A549 (cell line): ENCODE data around the gene NUP210. TPM values are rescaled to one million over a fixed set of nuclear protein-coding genes. Genes with fewer than 3 reads are reported as not detected.
A peak's percentile ranks its signal among the peaks of the same experiment; 100 is the strongest.

Source experiments
- ATAC-seq, 2 experiments: fragments of 200-7000 bp in 1 of 2; fragments of >200 bp in 1 of 2; cut with Nextera tagmentation in 1 of 2; cut with Tn5 transposase in 1 of 2; 3 replicates each; pipeline versions ENCODE4 v1.8.0 to v1.9.1; 2018 to 2020; ENCODE audit warnings: mild to moderate bottlenecking in 1 of 2, moderate library complexity in 1 of 2
- CTCF ChIA-PET: fragments of 300-600 bp; sonication (Branson Sonifier 250); formaldehyde crosslinking; extraction: SDS; loops from one replicate; lab custom pipeline; 2021; ENCODE audit warnings: antibody characterized with exemption, inconsistent platforms; lab: Yijun Ruan, JAX
- POLR2A ChIA-PET: fragments of 350-600 bp; formaldehyde crosslinking; extraction: SDS; loops from one replicate; lab custom pipeline; 2021; ENCODE audit warnings: antibody characterized with exemption, inconsistent platforms; lab: Yijun Ruan, JAX
- DNase-seq, 2 experiments: peaks; one replicate each; pipeline versions ENCODE4 v3.0.0 to v3.0.0-alpha.2; 2011 to 2016; ENCODE audit warnings: low read depth in 1 of 2, low spot score in 1 of 2
- FAIRE-seq: peaks from 2 replicates; lab custom pipeline; 2011; peaks lifted over from hg19 to GRCh38; lab: Jason Lieb, UNC
- H3K27ac ChIP-seq, 2 experiments: fragments of >200 bp; sonication (Bioruptor Twin); formaldehyde crosslinking; 3 replicates each; pipeline ENCODE4 v1.5.1; 2016 to 2017
- H3K4me1 ChIP-seq: fragments of >200 bp; sonication (Bioruptor Twin); formaldehyde crosslinking; 3 replicates; pipeline ENCODE4 v1.6.1; 2016
- H3K4me2 ChIP-seq: fragments of >200 bp; sonication (Bioruptor Twin); formaldehyde crosslinking; 3 replicates; pipeline ENCODE4 v1.6.1; 2016
- H3K4me3 ChIP-seq: fragments of >200 bp; sonication (Bioruptor Twin); formaldehyde crosslinking; 3 replicates; pipeline ENCODE4 v1.5.1; 2016
- H3K9me3 ChIP-seq: fragments of >200 bp; sonication (Bioruptor Twin); formaldehyde crosslinking; 3 replicates; pipeline ENCODE4 v1.6.1; 2016
- BHLHE40 ChIP-seq: IDR thresholded peaks from 2 replicates; pipeline ENCODE4 v1.6.1; 2012; ENCODE audit warnings: low read depth, low read length, inconsistent platforms
- CBX8 ChIP-seq: fragments of 200-600 bp; sonication (generic); IDR thresholded peaks from 2 replicates; pipeline ENCODE4 v1.6.1; 2016
- CEBPB ChIP-seq, 2 experiments: fragments of >200 bp in 1 of 2; sonication (Bioruptor Twin) in 1 of 2; formaldehyde crosslinking in 1 of 2; IDR thresholded peaks; 2 replicates each; pipeline ENCODE4 v1.6.1; 2012 to 2016
- EP300 ChIP-seq, 2 experiments: fragments of >200 bp; sonication (Bioruptor Twin); formaldehyde crosslinking; IDR thresholded peaks; 2 replicates in 1 of 2; 3 replicates in 1 of 2; pipeline ENCODE4 v1.6.1; 2016 to 2017
- FOSB ChIP-seq: fragments of 250-450 bp; sonication (Bioruptor Pico); IDR thresholded peaks from 2 replicates; pipeline ENCODE4 v1.5.0; 2020; ENCODE audit warnings: mild to moderate bottlenecking, moderate library complexity
- FOXS1 ChIP-seq: fragments of 250-450 bp; sonication (Bioruptor Pico); IDR thresholded peaks from 2 replicates; pipeline ENCODE4 v1.5.0; 2020; ENCODE audit warnings: mild to moderate bottlenecking, moderate library complexity
- GATA3 ChIP-seq: IDR thresholded peaks from 2 replicates; pipeline ENCODE4 v1.6.1; 2012; ENCODE audit warnings: borderline replicate concordance
- JUN ChIP-seq, 2 experiments: fragments of >200 bp; sonication (Bioruptor Twin); formaldehyde crosslinking; IDR thresholded peaks; 2 replicates in 1 of 2; 3 replicates in 1 of 2; pipeline ENCODE4 v1.6.1; 2016 to 2017
- MAZ ChIP-seq: fragments of 150-350 bp; IDR thresholded peaks from 2 replicates; pipeline ENCODE4 v1.6.1; 2014; ENCODE audit warnings: antibody characterized with exemption, low read depth, low read length, borderline replicate concordance
- MYC ChIP-seq: IDR thresholded peaks from 2 replicates; pipeline ENCODE4 v1.6.1; 2012; ENCODE audit warnings: mild to moderate bottlenecking, inconsistent platforms, low read length, improper control_type of control experiment, borderline replicate concordance
- NPAS2 ChIP-seq: fragments of 250-450 bp; sonication (Bioruptor Pico); IDR thresholded peaks from 2 replicates; pipeline ENCODE4 v1.8.0; 2022; ENCODE audit warnings: mild to moderate bottlenecking, moderate library complexity, borderline replicate concordance
- NR3C1 ChIP-seq: fragments of >200 bp; sonication (Bioruptor Twin); formaldehyde crosslinking; IDR thresholded peaks from 3 replicates; pipeline ENCODE4 v1.6.1; 2017
- RAD21 ChIP-seq, 2 experiments: fragments of >200 bp in 1 of 2; sonication (Bioruptor Twin) in 1 of 2; formaldehyde crosslinking in 1 of 2; IDR thresholded peaks in 1 of 2; conservative IDR thresholded peaks in 1 of 2; 2 replicates in 1 of 2; 3 replicates in 1 of 2; pipeline ENCODE4 v1.6.1; 2012 to 2018; ENCODE audit warnings: inconsistent platforms in 1 of 2
- RARB ChIP-seq: fragments of 250-450 bp; sonication (Bioruptor Pico); IDR thresholded peaks from 2 replicates; pipeline ENCODE4 v1.8.0; 2021; ENCODE audit warnings: mild to moderate bottlenecking, moderate library complexity
- SMC3 ChIP-seq: fragments of >200 bp; sonication (Bioruptor Twin); formaldehyde crosslinking; IDR thresholded peaks from 3 replicates; pipeline ENCODE4 v1.6.1; 2018; ENCODE audit warnings: inconsistent platforms
- ZFP36 ChIP-seq: fragments of 450-650 bp; IDR thresholded peaks from 2 replicates; pipeline ENCODE4 v1.6.1; 2014; ENCODE audit warnings: borderline replicate concordance; ENCODE audit not compliant: partially characterized antibody
- ZNF302 ChIP-seq: fragments of 250-450 bp; sonication (Bioruptor Pico); IDR thresholded peaks from 2 replicates; pipeline ENCODE4 v1.9.0; 2021; ENCODE audit warnings: inconsistent platforms, mild to moderate bottlenecking, moderate library complexity
- WGBS: methylation state at CpG from one replicate; pipeline ENCODE4 v1.1.6; 2017; ENCODE audit errors: missing lambda C conversion rate; 5-methylcytosine and 5-hydroxymethylcytosine counted together
- polyA plus RNA-seq, 4 experiments: library from polyadenylated mRNA; depleted of rRNA in 3 of 4; stranded (reverse); fragments of >200 nt; fragmentation: RNase III in 1 of 4; extraction: RNeasy Plus Mini Kit Qiagen cat#74134 plus additional on column Dnase treatment in 1 of 4; gene quantifications; 2 replicates in 3 of 4; 3 replicates in 1 of 4; pipeline ENCODE4 v1.2.3, GENCODE V29; 2011 to 2017
- TF ChIP-seq, protein P1 (sequence below): fragments of 200-600 bp; sonication (generic); IDR thresholded peaks from 2 replicates; pipeline ENCODE4 v1.6.1; 2016; ENCODE audit warnings: antibody characterized with exemption, mild to moderate bottlenecking, moderate library complexity
- TF ChIP-seq, protein P2 (sequence below): fragments of >200 bp; sonication (Bioruptor Twin); formaldehyde crosslinking; IDR thresholded peaks from 3 replicates; pipeline ENCODE4 v1.5.1; 2016

The NUP210 gene
- polyA plus RNA-seq, 2 of the 4 experiments (the other 2 are of a cell fraction) = 25.7 to 28.1 TPM

DNA sequence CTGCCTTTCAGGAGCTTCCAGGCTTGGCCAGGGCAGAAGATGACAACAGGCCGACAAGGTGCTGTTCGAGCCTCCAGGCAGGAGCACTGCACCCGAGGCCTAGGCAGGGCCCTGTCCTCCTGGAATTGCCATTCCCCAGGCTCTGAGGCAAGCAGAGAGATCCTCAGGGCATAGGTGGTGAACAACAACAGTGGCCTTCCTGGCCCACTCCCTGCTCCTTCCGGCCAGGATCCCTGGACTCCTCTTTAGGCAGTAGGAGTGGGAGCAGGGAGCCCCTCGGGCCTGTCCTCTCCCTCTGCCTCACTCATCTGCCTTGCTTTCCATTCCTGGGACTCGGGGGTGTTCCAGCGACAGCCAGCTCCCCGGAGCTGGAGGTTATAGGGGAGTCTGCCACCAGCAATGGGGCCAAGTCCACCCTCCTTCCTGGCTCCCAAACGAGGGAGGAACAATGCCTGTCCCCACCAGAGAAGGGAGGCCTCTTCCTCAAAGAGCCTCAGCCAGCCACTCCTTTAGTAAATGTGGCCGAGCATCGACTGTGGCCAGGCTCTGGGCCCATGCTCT lies 135.0 kb downstream of the NUP210 start (continued):
- TF ChIP-seq, protein P1, sequence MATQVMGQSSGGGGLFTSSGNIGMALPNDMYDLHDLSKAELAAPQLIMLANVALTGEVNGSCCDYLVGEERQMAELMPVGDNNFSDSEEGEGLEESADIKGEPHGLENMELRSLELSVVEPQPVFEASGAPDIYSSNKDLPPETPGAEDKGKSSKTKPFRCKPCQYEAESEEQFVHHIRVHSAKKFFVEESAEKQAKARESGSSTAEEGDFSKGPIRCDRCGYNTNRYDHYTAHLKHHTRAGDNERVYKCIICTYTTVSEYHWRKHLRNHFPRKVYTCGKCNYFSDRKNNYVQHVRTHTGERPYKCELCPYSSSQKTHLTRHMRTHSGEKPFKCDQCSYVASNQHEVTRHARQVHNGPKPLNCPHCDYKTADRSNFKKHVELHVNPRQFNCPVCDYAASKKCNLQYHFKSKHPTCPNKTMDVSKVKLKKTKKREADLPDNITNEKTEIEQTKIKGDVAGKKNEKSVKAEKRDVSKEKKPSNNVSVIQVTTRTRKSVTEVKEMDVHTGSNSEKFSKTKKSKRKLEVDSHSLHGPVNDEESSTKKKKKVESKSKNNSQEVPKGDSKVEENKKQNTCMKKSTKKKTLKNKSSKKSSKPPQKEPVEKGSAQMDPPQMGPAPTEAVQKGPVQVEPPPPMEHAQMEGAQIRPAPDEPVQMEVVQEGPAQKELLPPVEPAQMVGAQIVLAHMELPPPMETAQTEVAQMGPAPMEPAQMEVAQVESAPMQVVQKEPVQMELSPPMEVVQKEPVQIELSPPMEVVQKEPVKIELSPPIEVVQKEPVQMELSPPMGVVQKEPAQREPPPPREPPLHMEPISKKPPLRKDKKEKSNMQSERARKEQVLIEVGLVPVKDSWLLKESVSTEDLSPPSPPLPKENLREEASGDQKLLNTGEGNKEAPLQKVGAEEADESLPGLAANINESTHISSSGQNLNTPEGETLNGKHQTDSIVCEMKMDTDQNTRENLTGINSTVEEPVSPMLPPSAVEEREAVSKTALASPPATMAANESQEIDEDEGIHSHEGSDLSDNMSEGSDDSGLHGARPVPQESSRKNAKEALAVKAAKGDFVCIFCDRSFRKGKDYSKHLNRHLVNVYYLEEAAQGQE = no peak

DNA sequence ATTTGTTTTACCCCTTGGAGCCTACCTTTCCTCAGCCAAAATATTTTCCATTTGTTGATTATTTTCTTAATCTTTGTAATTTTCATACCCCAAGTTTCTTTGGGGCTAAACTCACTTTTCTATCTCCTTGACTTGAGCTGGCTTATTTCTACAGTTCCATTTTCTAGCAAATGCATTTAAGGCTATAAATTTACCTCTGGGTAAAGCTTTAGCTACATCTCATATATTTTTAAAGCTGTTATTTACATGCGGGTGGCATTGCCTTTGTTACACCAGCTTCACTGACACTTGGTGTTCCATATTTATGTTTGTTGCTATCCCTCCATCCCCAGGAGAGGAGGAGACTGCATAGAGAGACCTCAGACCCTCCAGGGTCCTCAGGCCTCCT lies 136.3 kb downstream of the NUP210 start:
- ChIA-PET POLR2A (no interaction called here), CTCF (interaction anchor here (0.6 to 6.0 kb wide), 30 partner anchors 7 to 363 kb away, joined by 3 to 36 read pairs (median 4); no protein-coding TSS in a partner anchor)
- no peak for FAIRE-seq
- DNase-seq = no peak
- no peak for ATAC-seq
- H3K4me1 ChIP-seq = peaks cover 6% of the 10 kb centered on the region; the same call in 1 of the 3 replicates
- TF ChIP-seq FOSB (no peak), ZFP36 (no peak), MYC (no peak), MAZ (no peak), GATA3 (no peak), JUN (IDR thresholded peaks at IDR 0.05) (no peak), NPAS2 (CRISPR knock-in tag) (no peak)
- H3K27ac ChIP-seq = no peak overlapping the region
- WGBS = 92% methylated on average over 1 of the region's 1 CpG
- peak overlapping the region; percentile 100 for H3K4me2 ChIP-seq
- peak overlapping the region; percentile 83 for H3K4me3 ChIP-seq
- H3K9me3 ChIP-seq = peaks cover 39% of the 10 kb centered on the region

DNA sequence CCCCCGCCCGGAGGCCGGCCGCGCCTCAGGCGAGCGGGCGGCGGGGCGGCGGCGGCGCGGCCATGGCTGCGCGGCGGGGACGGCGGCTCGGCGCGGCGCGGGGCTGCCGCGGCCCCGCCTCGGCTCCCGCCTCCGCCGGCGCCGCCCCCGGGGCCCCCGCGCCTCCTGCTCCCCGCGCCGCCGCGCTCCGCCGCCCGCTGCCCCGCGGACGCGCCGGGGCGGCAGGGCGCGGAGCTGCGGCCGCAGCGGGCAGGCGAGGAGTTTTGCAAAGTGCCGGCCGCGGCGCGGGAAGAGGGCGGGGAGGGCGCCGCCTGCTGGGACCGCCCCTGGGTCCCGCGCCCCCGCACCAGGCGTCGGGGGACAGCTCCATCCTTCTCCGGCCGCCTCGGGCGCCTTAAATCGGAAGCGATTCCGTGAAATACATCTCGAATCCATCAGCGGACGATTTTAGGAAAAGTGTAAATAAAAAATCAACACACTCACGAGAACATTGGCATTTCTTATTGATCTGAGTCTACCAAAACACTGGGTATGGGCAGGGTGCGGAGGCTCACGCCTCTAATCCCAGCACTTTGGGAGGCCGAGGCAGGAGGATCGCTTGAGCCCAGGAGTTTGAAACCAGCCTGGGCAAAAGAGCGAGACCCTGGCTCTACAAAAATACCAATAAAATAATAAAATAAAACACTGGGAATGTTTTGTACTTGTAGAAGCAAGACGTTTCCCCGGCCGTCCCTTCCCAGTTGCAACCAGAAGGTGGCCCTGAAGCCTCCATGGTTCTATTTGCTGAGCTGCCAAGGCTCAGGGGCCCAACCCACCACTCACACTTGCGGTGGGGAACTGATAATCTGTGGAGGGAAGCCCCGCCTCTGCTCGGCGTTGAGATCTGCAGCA lies 136.9 kb downstream of the NUP210 start:
- peak overlapping the region; percentile 83 for H3K4me3 ChIP-seq
- TF ChIP-seq RARB (CRISPR knock-in tag) (no peak), FOXS1 (CRISPR knock-in tag) (no peak), CBX8 (no peak), BHLHE40 (no peak), EP300 (IDR thresholded peaks at IDR 0.05) (no peak), CEBPB (IDR thresholded peaks at IDR 0.05) (no peak), NR3C1 (no peak), FOSB (0 out of 2 replicates have a peak, but pooled peaks have one; percentile 52), SMC3 (peak; percentile 28; the same call in 2 of the 3 replicates), GATA3 (no peak), ZNF302 (CRISPR knock-in tag) (no peak), RAD21 (conservative IDR thresholded peaks at IDR 0.05 in 1 of 2, IDR thresholded peaks at IDR 0.05 in 1 of 2) (peak; percentile 27 to 38; a peak in 3 of 5 replicates), JUN (IDR thresholded peaks at IDR 0.05) (no peak)
- TF ChIP-seq, protein P2, sequence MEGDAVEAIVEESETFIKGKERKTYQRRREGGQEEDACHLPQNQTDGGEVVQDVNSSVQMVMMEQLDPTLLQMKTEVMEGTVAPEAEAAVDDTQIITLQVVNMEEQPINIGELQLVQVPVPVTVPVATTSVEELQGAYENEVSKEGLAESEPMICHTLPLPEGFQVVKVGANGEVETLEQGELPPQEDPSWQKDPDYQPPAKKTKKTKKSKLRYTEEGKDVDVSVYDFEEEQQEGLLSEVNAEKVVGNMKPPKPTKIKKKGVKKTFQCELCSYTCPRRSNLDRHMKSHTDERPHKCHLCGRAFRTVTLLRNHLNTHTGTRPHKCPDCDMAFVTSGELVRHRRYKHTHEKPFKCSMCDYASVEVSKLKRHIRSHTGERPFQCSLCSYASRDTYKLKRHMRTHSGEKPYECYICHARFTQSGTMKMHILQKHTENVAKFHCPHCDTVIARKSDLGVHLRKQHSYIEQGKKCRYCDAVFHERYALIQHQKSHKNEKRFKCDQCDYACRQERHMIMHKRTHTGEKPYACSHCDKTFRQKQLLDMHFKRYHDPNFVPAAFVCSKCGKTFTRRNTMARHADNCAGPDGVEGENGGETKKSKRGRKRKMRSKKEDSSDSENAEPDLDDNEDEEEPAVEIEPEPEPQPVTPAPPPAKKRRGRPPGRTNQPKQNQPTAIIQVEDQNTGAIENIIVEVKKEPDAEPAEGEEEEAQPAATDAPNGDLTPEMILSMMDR = peak; percentile 32; the same call in 2 of the 3 replicates
- H3K27ac ChIP-seq = peak overlapping the region; percentile 71 to 83
- FAIRE-seq = no peak
- H3K4me2 ChIP-seq = peak overlapping the region; percentile 100
- ATAC-seq = peak; percentile 63 to 74
- H3K4me1 ChIP-seq = peaks cover 6% of the 10 kb centered on the region; the same call in 1 of the 3 replicates
- CTCF ChIA-PET = interaction anchor here (0.6 to 6.0 kb wide), 50 partner anchors 7 to 1544 kb away, joined by 3 to 36 read pairs (median 4); no protein-coding TSS in a partner anchor
- POLR2A ChIA-PET = no interaction called here
- peaks cover 39% of the 10 kb centered on the region for H3K9me3 ChIP-seq
- DNase-seq = peak; percentile 63 to 64
- WGBS = 4% methylated on average over 29 of the region's 93 CpGs
